Activated CD8-positive, alpha-beta memory T cell treated with anti-CD3 and anti-CD28 coated beads for 4 hours (primary cell): ENCODE results near the gene FOXG1.

ENCODE experiments used
- DNase-seq, 2 donors: peaks; one replicate each; pipeline ENCODE4 v3.0.0-alpha.2; 2020; ENCODE audit warnings: low read depth in 2 of 2

Gene FOXG1

DNA sequence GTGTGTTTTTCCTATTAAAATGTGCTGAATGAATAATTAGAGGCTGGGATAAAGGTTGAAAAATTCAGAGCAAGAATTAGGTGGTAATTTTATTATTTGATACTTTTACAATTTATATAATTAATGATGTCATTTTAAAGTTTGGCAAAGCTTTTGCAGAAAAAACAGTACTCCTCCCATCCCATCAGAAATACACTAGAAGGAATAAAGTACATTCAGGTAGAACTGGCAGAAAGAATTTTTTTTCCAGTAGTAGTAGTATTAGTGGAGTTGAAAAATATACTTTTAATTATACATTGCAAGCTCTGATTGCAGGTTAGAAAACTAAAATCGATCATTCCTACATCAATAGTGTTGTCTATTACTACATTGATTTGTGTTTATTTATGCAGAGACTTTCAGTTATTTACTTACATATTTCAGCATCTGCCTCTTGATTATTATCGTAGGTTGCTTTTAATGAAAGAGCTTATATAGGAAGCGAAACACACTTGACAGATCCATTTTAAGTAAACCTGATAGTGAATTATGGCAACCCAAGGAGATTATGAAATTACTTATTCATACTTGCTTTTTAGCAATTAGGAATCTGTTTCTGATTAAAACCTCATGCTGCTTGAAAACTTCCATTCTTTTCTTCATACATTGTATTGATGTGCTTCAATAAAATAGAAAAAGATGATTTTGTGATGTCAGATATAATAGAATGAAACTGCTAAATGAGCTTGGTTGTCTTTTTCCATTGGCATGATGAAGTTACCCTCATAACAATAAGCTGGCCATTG, 10.1 kb downstream of the FOXG1 start:
- no peak for DNase-seq

GRCh38 chr14:28777471-28778137, 11.0 kb downstream of the FOXG1 start:
- DNase-seq: no peak

DNA sequence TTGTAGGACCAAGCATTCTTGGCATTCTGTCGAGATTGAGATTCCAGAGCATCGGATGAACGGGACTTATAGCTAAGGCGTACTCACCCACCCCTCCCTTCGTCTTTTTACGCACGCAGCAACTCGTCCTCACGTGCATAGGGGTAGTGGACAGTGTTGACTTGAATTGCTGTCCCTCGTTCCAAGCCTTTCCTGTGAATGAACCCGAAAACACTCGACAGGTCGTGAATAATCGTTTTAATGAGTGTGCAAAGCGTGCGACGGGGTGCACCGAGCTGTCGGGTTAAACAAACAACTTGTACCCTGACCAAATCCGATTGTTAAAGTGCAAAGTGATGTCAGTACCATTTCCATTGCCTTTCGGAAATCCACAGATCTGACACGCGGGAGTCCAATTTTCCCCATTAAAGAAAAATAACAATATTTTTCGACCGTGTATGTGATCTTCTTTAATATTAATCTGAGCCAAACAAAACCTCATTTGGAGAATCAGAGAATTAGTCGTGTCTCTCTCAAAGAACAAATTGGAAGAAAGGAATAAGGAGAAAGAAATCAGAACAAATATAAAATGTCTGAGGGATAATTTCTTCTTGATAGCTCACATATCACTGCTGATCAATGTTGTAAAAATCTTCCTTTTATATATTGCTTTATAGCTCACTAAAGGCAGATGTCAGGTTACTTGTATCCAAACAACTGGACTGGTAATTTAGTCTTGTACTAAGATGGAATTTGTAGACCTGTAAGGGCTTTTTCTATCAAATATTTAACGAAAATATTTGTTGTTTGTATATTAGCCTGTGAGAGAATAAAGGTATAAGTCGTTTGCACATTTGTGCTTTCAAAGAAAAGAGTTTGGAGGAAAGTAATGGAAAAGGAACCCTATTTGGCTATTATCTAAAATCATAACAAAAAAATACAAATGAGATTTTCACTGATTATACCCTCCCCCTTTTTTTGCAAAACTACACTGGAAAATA, 11.8 kb downstream of the FOXG1 start:
- DNase-seq: no peak

DNA sequence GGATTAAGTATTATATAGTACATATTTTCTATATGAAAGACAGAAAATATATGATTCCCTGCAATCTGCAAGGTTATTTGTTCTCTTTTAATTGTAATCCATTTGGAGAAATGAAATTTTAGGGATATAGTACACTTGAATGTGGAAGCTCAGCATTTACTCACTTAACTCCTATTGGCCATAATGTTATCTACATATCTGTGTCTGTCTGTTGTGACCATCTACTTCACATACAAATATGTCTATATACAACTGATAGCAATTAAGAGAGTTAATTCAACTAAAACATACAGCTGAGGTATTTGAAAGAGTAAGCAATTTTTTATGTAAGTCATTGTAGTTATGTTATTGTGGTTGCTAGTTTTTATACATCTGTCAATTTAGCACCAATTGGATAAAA, 12.9 kb downstream of the FOXG1 start:
- DNase-seq: no peak

GRCh38 chr14:28780843-28781820, 14.5 kb downstream of the FOXG1 start:
- no peak for DNase-seq

- DNase-seq: no peak
These were observed 15.7 kb downstream of the FOXG1 start for GRCh38 chr14:28782301-28782700.

- no peak for DNase-seq
These were observed 17.1 kb downstream of the FOXG1 start for GRCh38 chr14:28783664-28784063.

DNA sequence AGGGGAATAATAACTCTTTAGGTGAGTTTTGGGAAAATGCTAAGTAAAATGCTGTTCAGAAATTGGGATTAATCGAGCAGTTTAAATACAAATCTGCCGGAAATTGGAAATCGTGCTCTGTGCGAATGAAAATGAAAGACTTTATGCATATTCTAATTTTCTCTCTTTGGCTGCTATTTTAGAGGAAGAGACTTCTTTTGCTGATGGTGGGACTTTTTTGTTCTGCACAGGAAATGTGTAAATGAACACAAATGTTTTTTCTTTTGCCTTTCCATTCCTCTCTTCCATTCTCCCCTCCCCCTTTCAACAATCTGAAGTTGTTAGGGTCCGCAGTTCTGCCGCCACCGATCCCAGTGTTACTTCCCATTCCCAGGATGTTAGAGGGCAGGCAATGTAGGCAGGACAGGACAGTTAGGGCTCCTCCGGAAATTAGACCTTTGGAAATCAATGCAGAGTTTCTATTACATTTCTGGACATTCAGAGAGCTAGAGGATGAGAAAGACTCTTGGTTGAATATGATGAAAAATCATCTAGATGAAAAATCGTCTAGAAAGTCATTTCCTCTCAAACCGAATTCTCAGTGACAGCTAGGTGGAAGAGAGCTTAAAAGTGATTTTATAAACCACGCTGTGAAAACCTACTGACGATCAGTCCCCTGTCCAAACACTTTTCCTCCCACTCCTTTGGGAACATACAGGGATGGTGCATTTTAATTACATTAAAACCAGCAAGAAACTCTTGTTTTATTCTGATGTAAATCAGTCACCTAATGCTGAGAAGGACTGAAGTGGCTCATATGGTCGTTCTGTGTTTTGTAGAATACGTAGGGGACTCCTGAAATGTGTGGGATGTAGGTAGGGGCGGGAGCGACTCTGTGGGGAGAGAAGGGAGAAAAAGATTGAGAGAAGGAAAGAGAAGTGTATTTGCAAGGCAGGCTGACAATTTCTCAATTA, 17.8 kb downstream of the FOXG1 start:
- no peak for DNase-seq

- no peak for DNase-seq
These were observed 18.7 kb downstream of the FOXG1 start for GRCh38 chr14:28785096-28785952.

GRCh38 chr14:28807518-28807917, 40.9 kb downstream of the FOXG1 start:
- no peak for DNase-seq

GRCh38 chr14:28813810-28814209, 47.2 kb downstream of the FOXG1 start:
- no peak for DNase-seq
